Measurements from ENCODE around the gene FAM13A. TPM values are rescaled to one million over a fixed set of nuclear protein-coding genes. Genes with fewer than 3 reads are reported as not detected.

The FAM13A gene
- total RNA-seq, 1 donor from 2014 or later = 4.5 TPM

DNA sequence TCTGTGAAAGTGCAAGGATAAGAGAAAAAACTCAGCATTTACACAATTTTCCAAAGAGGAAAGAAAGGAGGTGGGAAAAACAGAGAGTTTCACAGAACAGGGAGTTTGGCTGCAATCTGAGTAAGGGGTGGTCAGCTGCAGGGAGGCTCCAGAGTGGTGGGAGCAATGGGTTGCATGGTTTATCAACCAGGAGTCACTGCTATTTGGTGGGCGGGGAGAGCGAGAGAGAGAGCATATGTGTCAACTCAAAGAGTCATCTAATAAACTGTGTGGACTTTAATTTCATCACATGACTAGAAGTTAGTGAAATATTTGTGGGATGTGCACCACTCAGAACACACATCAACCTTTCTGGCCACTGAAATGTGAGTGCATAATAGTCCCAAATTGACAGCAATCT is 94.6 kb downstream of the FAM13A start:
- Mint-ChIP-seq H3K4me1 (ENCODE audit: low read depth) (peaks cover 5% of the 10 kb centered on the region), H3K27me3 (ENCODE audit: low read depth) (no peaks in the 10 kb centered on the region), H3K27ac (no peak overlapping the region), H3K4me3 (ENCODE audit: low read depth) (no peak overlapping the region), H3K9me3 (no peaks in the 10 kb centered on the region), H3K36me3 (ENCODE audit: low read depth) (no peaks in the 10 kb centered on the region)
- intact Hi-C loops (cut with micrococcal nuclease) = loop anchor here (10.0 kb wide), 1 partner anchor 138 kb away; no protein-coding TSS in a partner anchor
- DNase-seq (ENCODE audit: low spot score) = no peak

DNA sequence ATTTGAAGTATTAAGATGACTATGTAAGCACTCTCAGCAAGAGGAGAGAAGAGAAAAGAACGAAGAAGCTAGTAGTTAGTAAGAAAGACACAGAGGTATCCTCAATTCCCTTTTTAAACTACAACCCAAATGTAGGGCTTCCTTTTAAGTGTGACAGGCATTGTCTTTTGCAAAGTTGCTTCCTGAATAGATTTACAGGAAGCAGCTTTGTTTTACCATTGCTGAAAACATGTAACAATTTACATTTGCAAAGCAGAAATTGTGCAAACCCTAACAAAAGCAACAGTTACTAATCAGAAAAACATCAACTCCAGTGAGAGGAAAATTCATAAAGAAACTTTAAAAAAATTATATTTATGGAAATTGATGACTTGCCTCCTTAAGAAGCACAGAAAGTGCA is 96.4 kb downstream of the FAM13A start:
- intact Hi-C loops (cut with micrococcal nuclease) = loop anchor here (10.0 kb wide), 1 partner anchor 136 kb away; no protein-coding TSS in a partner anchor
- peaks cover 5% of the 10 kb centered on the region for H3K4me1 Mint-ChIP-seq (ENCODE audit: low read depth)
- no peaks in the 10 kb centered on the region for H3K27me3 Mint-ChIP-seq (ENCODE audit: low read depth)
- no peaks in the 10 kb centered on the region for H3K36me3 Mint-ChIP-seq (ENCODE audit: low read depth)
- no peak for DNase-seq (ENCODE audit: low spot score)
- no peak overlapping the region for H3K27ac Mint-ChIP-seq
- no peaks in the 10 kb centered on the region for H3K9me3 Mint-ChIP-seq
- H3K4me3 Mint-ChIP-seq (ENCODE audit: low read depth) = no peak overlapping the region

DNA sequence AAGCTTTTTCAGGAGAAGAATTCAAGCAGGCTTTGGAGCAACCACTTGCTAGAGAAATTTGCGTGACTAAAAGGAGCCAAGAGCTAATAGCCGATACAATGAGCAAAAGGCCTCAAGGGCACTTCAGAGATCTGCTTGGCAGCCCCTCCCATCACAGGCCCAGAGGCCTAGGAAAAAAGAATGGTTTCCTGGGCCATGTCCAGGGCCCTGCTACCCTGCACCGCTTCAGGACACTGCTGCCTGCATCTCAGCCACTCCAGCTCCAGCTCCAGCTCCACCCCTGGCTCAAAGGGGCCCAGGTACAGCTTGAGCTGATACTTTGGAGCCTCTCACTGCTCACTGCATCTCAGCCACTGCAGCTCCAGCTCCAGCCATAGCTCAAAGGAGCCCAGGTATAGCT is 98.9 kb downstream of the FAM13A start:
- Mint-ChIP-seq H3K36me3 (ENCODE audit: low read depth) (no peaks in the 10 kb centered on the region), H3K4me1 (ENCODE audit: low read depth) (peaks cover 9% of the 10 kb centered on the region), H3K9me3 (no peaks in the 10 kb centered on the region), H3K27ac (no peak overlapping the region), H3K27me3 (ENCODE audit: low read depth) (no peaks in the 10 kb centered on the region), H3K4me3 (ENCODE audit: low read depth) (no peak overlapping the region)
- intact Hi-C loops (cut with micrococcal nuclease) = no loop called here
- no peak for DNase-seq (ENCODE audit: low spot score)

- Mint-ChIP-seq H3K36me3 (ENCODE audit: low read depth) (no peaks in the 10 kb centered on the region), H3K27me3 (ENCODE audit: low read depth) (no peaks in the 10 kb centered on the region), H3K4me1 (ENCODE audit: low read depth) (peaks cover 9% of the 10 kb centered on the region), H3K9me3 (no peaks in the 10 kb centered on the region), H3K4me3 (ENCODE audit: low read depth) (no peak overlapping the region), H3K27ac (no peak overlapping the region)
- no peak for DNase-seq (ENCODE audit: low spot score)
- intact Hi-C loops (cut with micrococcal nuclease) = no loop called here
Observed at GRCh38 chr4:88957570-88957969, 99.4 kb downstream of the FAM13A start.

- Mint-ChIP-seq H3K4me3 (ENCODE audit: low read depth) (no peak overlapping the region), H3K9me3 (no peaks in the 10 kb centered on the region), H3K27ac (no peak overlapping the region), H3K4me1 (ENCODE audit: low read depth) (peaks cover 9% of the 10 kb centered on the region), H3K27me3 (ENCODE audit: low read depth) (no peaks in the 10 kb centered on the region), H3K36me3 (ENCODE audit: low read depth) (no peaks in the 10 kb centered on the region)
- DNase-seq (ENCODE audit: low spot score) = no peak
- intact Hi-C loops (cut with micrococcal nuclease) = no loop called here
Observed at GRCh38 chr4:88955580-88956380, 101.2 kb downstream of the FAM13A start.

DNA sequence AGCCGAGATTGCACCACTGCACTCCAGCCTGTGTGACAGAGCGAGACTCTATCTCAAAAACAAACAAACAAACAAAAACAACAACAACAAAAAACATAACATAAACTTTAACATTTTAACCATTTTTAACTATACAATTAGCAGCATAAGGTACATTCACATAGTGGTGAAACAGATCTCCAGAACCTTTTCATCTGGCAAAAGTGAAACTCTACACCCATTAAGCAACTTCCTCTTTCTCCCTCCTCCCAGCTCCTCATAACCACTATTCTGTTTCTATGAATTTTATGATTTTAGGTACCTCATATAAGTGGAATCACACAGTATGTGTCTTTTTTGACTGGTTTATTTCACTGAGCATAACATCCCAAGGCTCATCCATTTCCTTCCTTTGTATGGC is 103.6 kb downstream of the FAM13A start:
- Mint-ChIP-seq H3K27me3 (ENCODE audit: low read depth) (no peaks in the 10 kb centered on the region), H3K36me3 (ENCODE audit: low read depth) (no peaks in the 10 kb centered on the region), H3K4me1 (ENCODE audit: low read depth) (peaks cover 6% of the 10 kb centered on the region), H3K4me3 (ENCODE audit: low read depth) (no peak overlapping the region), H3K27ac (no peak overlapping the region), H3K9me3 (no peaks in the 10 kb centered on the region)
- intact Hi-C loops (cut with micrococcal nuclease) = no loop called here
- DNase-seq (ENCODE audit: low spot score) = no peak

- H3K27ac Mint-ChIP-seq = no peak overlapping the region
- H3K9me3 Mint-ChIP-seq = no peaks in the 10 kb centered on the region
- H3K4me1 Mint-ChIP-seq (ENCODE audit: low read depth) = peaks cover 6% of the 10 kb centered on the region
- intact Hi-C loops (cut with micrococcal nuclease) = no loop called here
- H3K4me3 Mint-ChIP-seq (ENCODE audit: low read depth) = no peak overlapping the region
- no peaks in the 10 kb centered on the region for H3K27me3 Mint-ChIP-seq (ENCODE audit: low read depth)
- H3K36me3 Mint-ChIP-seq (ENCODE audit: low read depth) = no peaks in the 10 kb centered on the region
- DNase-seq (ENCODE audit: low spot score) = no peak
Observed at GRCh38 chr4:88952081-88952480, 104.9 kb downstream of the FAM13A start.

DNA sequence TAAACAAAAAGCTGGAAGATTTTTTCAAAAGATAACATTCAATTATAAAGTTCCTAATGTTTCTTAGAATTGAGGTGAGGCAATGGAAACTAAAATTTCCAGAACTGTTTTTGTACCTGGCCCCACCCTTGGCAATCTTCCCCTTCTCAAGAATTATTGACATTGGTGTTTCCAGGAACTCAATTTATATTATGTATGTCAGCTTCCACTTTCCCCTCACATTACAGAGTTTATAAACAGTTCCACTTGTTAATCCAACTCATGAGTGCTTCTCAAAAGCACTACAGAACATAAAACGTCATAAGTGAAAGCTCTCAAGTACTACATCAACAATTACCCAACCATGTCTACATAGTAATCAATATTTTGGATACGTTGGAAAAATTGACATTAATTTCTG is 107.4 kb downstream of the FAM13A start:
- no peak for DNase-seq (ENCODE audit: low spot score)
- peaks cover 6% of the 10 kb centered on the region for H3K4me1 Mint-ChIP-seq (ENCODE audit: low read depth)
- H3K27me3 Mint-ChIP-seq (ENCODE audit: low read depth) = no peaks in the 10 kb centered on the region
- H3K36me3 Mint-ChIP-seq (ENCODE audit: low read depth) = no peaks in the 10 kb centered on the region
- no peak overlapping the region for H3K27ac Mint-ChIP-seq
- H3K9me3 Mint-ChIP-seq = no peaks in the 10 kb centered on the region
- no peak overlapping the region for H3K4me3 Mint-ChIP-seq (ENCODE audit: low read depth)
- intact Hi-C loops (cut with micrococcal nuclease) = no loop called here

DNA sequence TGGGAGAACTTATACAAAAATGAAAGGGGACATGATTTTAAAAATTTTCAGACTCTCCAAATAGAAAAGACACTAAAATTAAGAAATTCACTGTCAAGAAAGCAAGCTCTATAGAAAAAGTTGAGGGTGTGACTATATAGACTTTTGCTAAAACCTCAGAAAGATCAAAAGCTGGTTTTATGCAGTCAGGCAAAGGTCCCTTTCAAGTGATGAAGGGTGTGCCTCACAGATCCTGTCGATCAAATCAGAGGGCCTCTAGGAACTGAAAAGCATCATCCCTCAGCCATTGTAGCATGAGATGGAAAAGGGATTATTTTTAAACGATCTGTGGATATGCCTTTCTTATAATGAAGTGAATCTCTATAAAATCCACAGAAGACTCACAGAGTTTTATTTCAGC is 116.5 kb downstream of the FAM13A start:
- Mint-ChIP-seq H3K27ac (no peak overlapping the region), H3K27me3 (ENCODE audit: low read depth) (no peaks in the 10 kb centered on the region), H3K4me1 (ENCODE audit: low read depth) (peaks cover 6% of the 10 kb centered on the region), H3K4me3 (ENCODE audit: low read depth) (no peak overlapping the region), H3K36me3 (ENCODE audit: low read depth) (no peaks in the 10 kb centered on the region), H3K9me3 (no peaks in the 10 kb centered on the region)
- no peak for DNase-seq (ENCODE audit: low spot score)
- intact Hi-C loops (cut with micrococcal nuclease) = no loop called here

GRCh38 chr4:88939697-88940096 is 117.3 kb downstream of the FAM13A start:
- no peaks in the 10 kb centered on the region for H3K9me3 Mint-ChIP-seq
- intact Hi-C loops (cut with micrococcal nuclease) = no loop called here
- no peaks in the 10 kb centered on the region for H3K36me3 Mint-ChIP-seq (ENCODE audit: low read depth)
- DNase-seq (ENCODE audit: low spot score) = no peak
- H3K27me3 Mint-ChIP-seq (ENCODE audit: low read depth) = no peaks in the 10 kb centered on the region
- H3K27ac Mint-ChIP-seq = no peak overlapping the region
- H3K4me1 Mint-ChIP-seq (ENCODE audit: low read depth) = peaks cover 6% of the 10 kb centered on the region
- H3K4me3 Mint-ChIP-seq (ENCODE audit: low read depth) = no peak overlapping the region

DNA sequence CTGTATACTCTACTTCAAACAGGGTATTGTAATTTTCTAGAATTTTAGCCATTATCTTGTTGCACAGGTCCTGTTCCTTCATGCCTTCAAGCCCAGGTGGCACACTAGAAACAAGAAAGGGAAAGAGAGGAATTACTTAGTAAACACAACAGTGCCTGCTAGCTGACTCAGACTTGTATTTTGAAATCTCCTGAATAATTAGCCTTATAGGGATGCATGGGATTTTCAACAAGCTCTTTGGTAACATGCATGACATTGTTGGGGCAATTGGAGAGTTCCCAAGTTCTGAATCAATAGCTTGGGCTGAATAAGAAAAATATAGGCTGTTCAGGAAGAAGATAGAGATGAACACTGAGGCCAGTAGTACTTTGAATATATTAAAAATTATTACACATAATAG is 118.8 kb downstream of the FAM13A start:
- H3K4me1 Mint-ChIP-seq (ENCODE audit: low read depth) = peaks cover 6% of the 10 kb centered on the region
- no peaks in the 10 kb centered on the region for H3K27me3 Mint-ChIP-seq (ENCODE audit: low read depth)
- intact Hi-C loops (cut with micrococcal nuclease) = no loop called here
- H3K9me3 Mint-ChIP-seq = no peaks in the 10 kb centered on the region
- DNase-seq (ENCODE audit: low spot score) = no peak
- no peaks in the 10 kb centered on the region for H3K36me3 Mint-ChIP-seq (ENCODE audit: low read depth)
- H3K4me3 Mint-ChIP-seq (ENCODE audit: low read depth) = no peak overlapping the region
- H3K27ac Mint-ChIP-seq = no peak overlapping the region

DNA sequence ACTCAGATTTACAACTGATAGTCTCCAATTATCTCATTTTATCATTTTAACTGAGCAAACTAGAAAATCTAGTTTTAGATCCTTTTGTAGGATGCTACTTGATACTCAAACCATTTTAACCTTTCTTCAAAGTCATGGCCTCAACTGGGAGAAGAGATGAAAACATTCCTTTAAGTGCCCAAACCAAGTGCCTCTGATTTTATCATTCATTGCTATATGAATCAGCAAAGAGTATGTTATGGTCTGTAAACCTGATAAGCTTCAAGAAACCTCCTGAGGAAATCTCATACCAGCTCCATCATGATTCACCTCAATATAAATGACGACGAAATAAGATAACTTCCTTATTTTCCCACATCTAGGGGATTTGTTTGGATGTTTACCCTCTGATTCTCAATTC is 119.9 kb downstream of the FAM13A start:
- Mint-ChIP-seq H3K4me1 (ENCODE audit: low read depth) (peaks cover 6% of the 10 kb centered on the region), H3K27me3 (ENCODE audit: low read depth) (no peaks in the 10 kb centered on the region), H3K36me3 (ENCODE audit: low read depth) (no peaks in the 10 kb centered on the region), H3K9me3 (no peaks in the 10 kb centered on the region), H3K4me3 (ENCODE audit: low read depth) (no peak overlapping the region), H3K27ac (no peak overlapping the region)
- no peak for DNase-seq (ENCODE audit: low spot score)
- intact Hi-C loops (cut with micrococcal nuclease) = no loop called here

GRCh38 chr4:88933414-88934160 is 123.4 kb downstream of the FAM13A start:
- no peak for DNase-seq (ENCODE audit: low spot score)
- Mint-ChIP-seq H3K27ac (no peak overlapping the region), H3K4me1 (ENCODE audit: low read depth) (peaks cover 2% of the 10 kb centered on the region), H3K27me3 (ENCODE audit: low read depth) (no peaks in the 10 kb centered on the region), H3K4me3 (ENCODE audit: low read depth) (no peak overlapping the region), H3K9me3 (no peaks in the 10 kb centered on the region), H3K36me3 (ENCODE audit: low read depth) (no peaks in the 10 kb centered on the region)
- intact Hi-C loops (cut with micrococcal nuclease) = no loop called here

Data from activated T-helper 2 cell treated with anti-CD3 and anti-CD28 coated beads, Interferon-gamma antibody, Interleukin-2, Interleukin-4, amounts not matched to agents 10 μg/mL and 5 μg/mL and 100 μg/mL, durations not matched to agents 14 hours and 24 hours and 36 hours (primary cell).